NT2/D1 (cell line): ENCODE data around the gene MYRFL.

Source experiments
- DNase-seq: peaks from one replicate; pipeline ENCODE4 v3.0.0-alpha.2; 2011; ENCODE audit warnings: low read depth, low spot score
- H3K27me3 ChIP-seq: 2 replicates; pipeline ENCODE4 v1.6.0; 2011; ENCODE audit warnings: mild to moderate bottlenecking; ENCODE audit not compliant: insufficient read length, insufficient read depth
- H3K36me3 ChIP-seq: 2 replicates; pipeline ENCODE4 v1.6.1; 2011; ENCODE audit warnings: mild to moderate bottlenecking, low read length, mixed read lengths; ENCODE audit not compliant: insufficient read depth, insufficient read length
- H3K4me1 ChIP-seq: 2 replicates; pipeline ENCODE4 v1.5.1; 2011; ENCODE audit not compliant: insufficient read depth, insufficient read length
- H3K4me3 ChIP-seq: 2 replicates; pipeline ENCODE4 v1.5.1; 2011; ENCODE audit warnings: low read depth; ENCODE audit not compliant: insufficient read length
- H3K9ac ChIP-seq: 2 replicates; pipeline ENCODE4 v1.6.0; 2011; ENCODE audit warnings: low read depth; ENCODE audit not compliant: insufficient read length
- H3K9me3 ChIP-seq: 2 replicates; pipeline ENCODE4 v1.5.1; 2011; ENCODE audit warnings: mild to moderate bottlenecking, low read length; ENCODE audit not compliant: insufficient read depth
- SUZ12 ChIP-seq: IDR thresholded peaks from 2 replicates; pipeline ENCODE4 v1.6.1; 2011; ENCODE audit not compliant: insufficient read length, insufficient read depth; ENCODE audit errors: extremely low read depth
- YY1 ChIP-seq: IDR thresholded peaks from 2 replicates; pipeline ENCODE4 v1.6.1; 2011; ENCODE audit not compliant: insufficient read length, insufficient read depth
- ZNF274 ChIP-seq: IDR thresholded peaks from 2 replicates; pipeline ENCODE4 v1.6.1; 2011; ENCODE audit warnings: mild to moderate bottlenecking, low read depth, low read length

MYRFL gene

DNA sequence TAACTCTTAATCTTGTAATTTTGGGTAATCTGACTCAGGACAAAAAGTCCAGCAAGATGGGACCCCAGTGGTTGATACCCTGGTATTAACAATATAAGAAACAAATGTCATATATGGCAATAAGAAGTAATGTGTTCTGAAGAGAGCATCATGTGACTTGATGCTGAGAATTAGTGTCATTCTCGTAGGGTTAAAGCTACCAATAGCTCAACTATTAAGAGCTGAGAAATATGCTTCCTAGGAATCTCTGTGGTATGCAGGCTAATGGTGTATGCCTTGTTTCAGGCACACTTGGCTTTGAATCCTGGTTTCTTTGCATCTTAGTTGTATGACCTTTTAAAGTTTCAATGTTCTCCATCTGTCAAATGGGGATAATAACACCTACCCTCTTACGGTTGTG is 9.1 kb downstream of the MYRFL start:
- Histone ChIP-seq H3K27me3 (no peaks in the 10 kb centered on the region), H3K9ac (no peak overlapping the region), H3K4me3 (no peak overlapping the region), H3K9me3 (no peaks in the 10 kb centered on the region), H3K4me1 (no peaks in the 10 kb centered on the region), H3K36me3 (no peaks in the 10 kb centered on the region)
- no peak for TF ChIP-seq ZNF274
- TF ChIP-seq SUZ12, result no peak
- no peak for TF ChIP-seq YY1
- DNase-seq, result no peak

DNA sequence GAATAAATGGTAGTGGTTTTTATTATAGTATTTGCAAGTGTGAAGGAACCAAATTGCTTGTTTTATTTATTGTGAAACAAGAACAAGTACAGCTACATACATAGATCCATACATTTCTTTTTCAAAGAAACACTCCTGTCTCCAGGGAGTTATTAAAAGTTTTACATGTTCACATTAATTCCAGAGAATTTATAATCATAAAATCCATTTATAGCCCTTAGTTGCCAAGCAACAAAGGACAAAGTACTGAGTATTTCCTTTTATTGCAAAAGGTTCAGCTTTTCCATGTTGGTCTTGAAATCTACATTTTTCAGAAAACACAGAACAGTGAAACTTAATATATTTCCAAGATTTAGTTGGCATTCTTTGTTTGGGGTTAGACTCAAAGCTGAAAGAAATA is 9.5 kb downstream of the MYRFL start:
- DNase-seq, result no peak
- no peaks in the 10 kb centered on the region for H3K4me1 ChIP-seq
- H3K27me3 ChIP-seq, result no peaks in the 10 kb centered on the region
- H3K36me3 ChIP-seq, result no peaks in the 10 kb centered on the region
- no peak overlapping the region for H3K9ac ChIP-seq
- H3K9me3 ChIP-seq, result no peaks in the 10 kb centered on the region
- TF ChIP-seq SUZ12, result no peak
- TF ChIP-seq YY1, result no peak
- no peak for TF ChIP-seq ZNF274
- no peak overlapping the region for H3K4me3 ChIP-seq

DNA sequence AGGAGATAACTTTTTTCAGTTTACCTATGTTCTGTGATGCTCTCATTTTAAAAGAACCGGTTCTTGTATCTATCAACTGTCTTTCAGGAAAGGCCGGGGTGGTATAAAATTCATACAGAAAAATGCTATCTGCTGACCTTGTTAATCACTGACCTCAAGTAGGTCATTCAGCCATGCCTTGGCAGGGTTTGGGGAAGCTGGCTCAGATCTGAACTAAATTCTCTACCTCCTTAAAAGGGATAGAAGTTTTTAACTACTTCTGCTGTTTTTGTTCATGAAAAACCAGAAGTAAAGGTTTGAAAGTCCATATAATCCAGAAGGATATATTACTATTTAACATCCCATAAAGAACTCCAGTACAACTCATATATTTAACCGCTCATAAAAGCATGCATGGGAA is 10.1 kb downstream of the MYRFL start:
- Histone ChIP-seq H3K4me1 (no peaks in the 10 kb centered on the region), H3K27me3 (no peaks in the 10 kb centered on the region), H3K36me3 (no peaks in the 10 kb centered on the region), H3K9me3 (no peaks in the 10 kb centered on the region), H3K9ac (no peak overlapping the region), H3K4me3 (no peak overlapping the region)
- TF ChIP-seq YY1 (no peak), SUZ12 (no peak), ZNF274 (no peak)
- DNase-seq, result no peak

DNA sequence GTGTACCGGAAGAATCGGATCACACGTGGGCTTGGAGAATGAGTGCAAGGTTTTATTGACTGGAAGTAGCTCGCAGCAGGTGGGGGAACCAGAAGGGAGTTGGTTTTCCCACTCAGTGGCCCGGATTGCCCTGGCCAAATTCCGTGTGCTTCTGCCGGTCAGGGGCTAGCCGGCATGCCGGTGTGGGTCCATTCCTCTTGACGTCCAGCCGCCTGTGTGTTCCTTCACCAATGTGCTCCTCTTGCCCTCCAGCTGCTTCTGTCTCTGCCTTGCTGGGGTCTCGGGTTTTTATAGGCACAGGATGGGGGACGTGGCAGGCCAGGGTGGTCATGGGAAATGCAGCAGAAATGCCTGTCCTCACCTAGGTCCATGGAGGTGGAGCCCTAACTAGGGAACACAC is 11.0 kb downstream of the MYRFL start:
- H3K4me3 ChIP-seq, result no peak overlapping the region
- H3K9ac ChIP-seq, result no peak overlapping the region
- H3K4me1 ChIP-seq, result no peaks in the 10 kb centered on the region
- no peaks in the 10 kb centered on the region for H3K36me3 ChIP-seq
- H3K9me3 ChIP-seq, result no peaks in the 10 kb centered on the region
- H3K27me3 ChIP-seq, result no peaks in the 10 kb centered on the region
- TF ChIP-seq SUZ12, result no peak
- no peak for TF ChIP-seq YY1
- no peak for TF ChIP-seq ZNF274
- no peak for DNase-seq

DNA sequence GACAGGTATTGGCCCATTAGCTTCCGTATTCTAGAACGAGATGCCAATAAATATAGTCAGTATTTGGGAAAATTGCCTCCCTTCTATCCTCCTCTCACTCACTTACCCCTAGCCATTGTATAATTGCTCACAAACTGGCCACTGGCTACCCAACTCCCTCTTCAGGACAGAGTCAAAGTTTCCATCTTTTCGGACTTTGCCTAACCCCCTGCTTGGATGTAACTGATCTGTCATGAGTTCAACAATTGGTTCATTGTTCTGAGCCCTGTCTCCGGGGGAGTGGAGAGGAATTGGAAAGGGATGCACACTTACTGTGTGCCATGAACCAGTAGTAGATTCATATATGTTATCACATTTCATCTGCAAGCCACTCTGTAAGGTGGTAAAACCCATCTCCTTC is 12.2 kb downstream of the MYRFL start:
- TF ChIP-seq YY1 (no peak), SUZ12 (no peak)
- no peaks in the 10 kb centered on the region for H3K9me3 ChIP-seq
- no peak overlapping the region for H3K4me3 ChIP-seq
- no peak for DNase-seq
- H3K36me3 ChIP-seq, result no peaks in the 10 kb centered on the region
- no peak overlapping the region for H3K9ac ChIP-seq
- H3K27me3 ChIP-seq, result no peaks in the 10 kb centered on the region
- no peaks in the 10 kb centered on the region for H3K4me1 ChIP-seq

DNA sequence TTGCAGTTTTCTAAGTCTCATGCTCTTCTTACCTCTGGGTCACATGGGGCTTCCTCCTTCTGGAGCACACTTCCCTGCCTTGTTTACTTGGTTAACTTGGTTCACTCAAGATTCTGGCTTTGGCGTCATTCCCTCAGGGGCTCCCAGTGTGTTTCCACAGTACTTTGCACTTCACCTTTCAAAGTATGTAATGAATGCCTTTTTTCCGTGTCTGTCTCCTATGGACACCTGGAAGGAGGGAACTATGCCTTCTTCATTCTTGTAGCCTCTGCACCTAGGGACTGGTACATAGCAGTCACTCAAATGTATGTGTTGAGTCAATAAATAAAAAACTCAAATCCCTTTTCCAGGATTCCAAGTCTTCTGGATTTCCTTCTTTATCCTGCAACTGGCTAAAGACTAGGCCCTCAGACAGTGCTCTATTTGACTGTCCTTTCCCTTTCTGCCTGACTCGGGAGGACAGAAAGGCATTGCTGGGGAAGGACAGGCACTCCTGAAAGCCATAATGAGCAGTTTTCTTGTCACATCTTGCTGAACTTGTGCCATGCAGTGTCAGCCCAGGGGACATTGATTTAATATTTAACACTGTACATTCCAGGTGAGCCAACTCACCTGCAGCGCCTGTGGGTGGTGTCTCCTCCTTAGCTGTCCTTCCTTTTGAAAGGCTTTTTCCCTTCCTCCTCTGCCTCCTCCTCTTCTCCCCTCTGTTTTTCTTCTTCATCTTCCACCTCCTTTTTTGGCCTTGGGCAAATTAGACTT is 12.8 kb downstream of the MYRFL start:
- DNase-seq, result no peak
- H3K9ac ChIP-seq, result no peak overlapping the region

DNA sequence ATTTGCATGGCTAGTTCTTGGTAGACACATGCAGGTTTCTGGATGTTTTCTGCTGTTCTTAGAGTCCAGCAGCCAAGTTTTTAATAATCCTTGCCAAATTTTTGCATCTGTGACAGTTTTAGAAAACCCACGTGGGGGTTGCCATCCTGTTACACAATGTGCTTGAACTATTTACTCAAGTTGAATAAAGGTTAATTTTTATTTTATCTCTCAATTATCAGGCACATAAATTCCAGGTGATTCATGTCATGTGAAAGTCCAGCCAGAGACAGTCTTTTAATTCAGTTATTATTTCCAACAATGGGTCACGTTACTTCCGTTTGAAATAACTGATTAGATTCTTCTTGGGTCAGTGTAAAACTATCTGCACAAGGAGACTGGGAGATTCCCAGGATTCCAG is 15.7 kb downstream of the MYRFL start:
- Histone ChIP-seq H3K4me3 (no peak overlapping the region), H3K36me3 (no peaks in the 10 kb centered on the region), H3K9ac (no peak overlapping the region), H3K4me1 (no peaks in the 10 kb centered on the region), H3K27me3 (no peaks in the 10 kb centered on the region), H3K9me3 (no peaks in the 10 kb centered on the region)
- DNase-seq, result no peak
- TF ChIP-seq YY1, result no peak

More for the DNA sequence above, 12.8 kb downstream of the MYRFL start:
- Histone ChIP-seq H3K36me3 (no peaks in the 10 kb centered on the region), H3K4me1 (no peaks in the 10 kb centered on the region), H3K9me3 (no peaks in the 10 kb centered on the region), H3K4me3 (no peak overlapping the region), H3K27me3 (no peaks in the 10 kb centered on the region)
- TF ChIP-seq ZNF274 (no peak), YY1 (no peak), SUZ12 (no peak)

DNA sequence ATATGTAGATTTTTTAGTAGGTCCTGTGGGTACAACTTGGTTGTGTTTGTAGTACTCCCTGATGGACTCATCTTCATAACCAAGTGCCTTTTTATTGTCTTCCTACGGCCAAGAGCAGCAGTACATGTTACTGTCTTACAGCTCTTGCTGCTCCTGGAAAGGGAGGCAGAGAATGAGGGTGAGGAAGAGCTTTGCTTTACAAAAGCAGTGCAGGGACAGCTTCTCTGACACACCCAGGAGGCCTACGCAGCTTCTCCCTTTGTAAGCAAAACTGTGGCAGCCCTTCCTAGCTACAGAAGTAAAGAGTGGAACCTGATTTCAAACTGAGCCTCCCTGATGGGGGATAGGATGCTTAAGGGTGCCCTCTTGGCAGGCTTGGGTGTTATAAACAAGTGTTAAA is 18.6 kb downstream of the MYRFL start:
- H3K9me3 ChIP-seq, result no peaks in the 10 kb centered on the region
- no peak overlapping the region for H3K4me3 ChIP-seq
- H3K9ac ChIP-seq, result no peak overlapping the region
- no peaks in the 10 kb centered on the region for H3K4me1 ChIP-seq
- no peak for DNase-seq
- H3K36me3 ChIP-seq, result no peaks in the 10 kb centered on the region
- TF ChIP-seq ZNF274 (no peak), YY1 (no peak), SUZ12 (no peak)
- H3K27me3 ChIP-seq, result no peaks in the 10 kb centered on the region
